A549 treated with Hydrocortisone at 1 μM for 4 hours (cell line): ENCODE results near the gene ADAM20. TPM values are rescaled to one million over a fixed set of nuclear protein-coding genes. Genes with fewer than 3 reads are reported as not detected.

Source experiments
- total RNA-seq: library from RNA; stranded (reverse); fragments of 200-300 nt; extraction: Qiagen RNA extraction; gene quantifications from 5 replicates; pipeline ENCODE4 v1.2.3, GENCODE V29; 2022

The ADAM20 gene
- total RNA-seq, result not detected in 5 replicates

DNA sequence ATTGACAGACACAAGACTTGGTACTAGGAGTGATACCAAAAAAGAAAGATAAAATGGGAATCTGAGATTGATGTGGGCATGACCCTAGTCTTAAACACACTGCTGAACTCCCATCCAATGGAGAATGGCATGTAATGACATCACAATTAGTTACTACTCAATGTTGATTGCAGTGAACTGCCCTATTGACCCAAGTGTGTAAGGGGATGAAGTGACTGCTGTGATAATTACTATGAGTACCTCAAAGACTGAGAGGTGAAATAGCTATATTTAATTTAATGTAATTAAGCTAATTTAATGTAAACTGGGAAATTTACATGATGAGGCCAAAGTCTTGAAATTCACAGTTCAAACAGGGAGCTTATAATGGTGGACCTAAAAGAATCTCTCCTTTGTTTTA is at the start of gene ADAM20:
TSS of gene ADAM20 (minus strand) at position 101 of the 400 bp plus-strand sequence. CDS start 10,247 bp downstream, outside the sequence.

Other genes starting within 250 kb of the ADAM20 start
- gene COX16, start 175.3 kb downstream of the ADAM20 start, total RNA-seq, result 55.4 to 69.1 TPM (median 59.0 TPM) in 5 replicates
- 8.2 to 11.6 TPM (median 10.2 TPM) in 5 replicates for gene SYNJ2BP, start 117.9 kb downstream of the ADAM20 start, total RNA-seq
- gene ADAM21, start 82.8 kb downstream of the ADAM20 start, total RNA-seq, result 0.03 TPM in 2 of 5 replicates, not detected in the others
- 39.4 to 47.5 TPM (median 44.6 TPM) in 5 replicates for gene MED6, start 65.7 kb upstream of the ADAM20 start, total RNA-seq
- 2.8 to 3.5 TPM (median 3.3 TPM) in 5 replicates for gene TTC9, start 106.9 kb upstream of the ADAM20 start, total RNA-seq